GM13977 (cell line): ENCODE results near the gene TAOK2.

Experiments
- DNase-seq: peaks from one replicate; pipeline ENCODE4 v3.0.0; 2012; ENCODE audit warnings: low spot score
- in situ Hi-C: fragments of 300-500 bp; cut with MboI; formaldehyde crosslinking; loops from one replicate; pipeline ENCODE4 v1.12.0; 2022; ENCODE audit warnings: low sequenced_read_pairs, low pct_unique_long_range_greater_than_20kb, mixed read lengths, inconsistent platforms; ENCODE audit not compliant: unreplicated experiment
- TF ChIP-seq, protein P1 (sequence below): IDR thresholded peaks from 2 replicates; pipeline ENCODE4 v1.5.1; 2012; ENCODE audit warnings: mild to moderate bottlenecking, control low read depth; ENCODE audit not compliant: insufficient read depth; ENCODE audit errors: extremely low read depth, missing control alignments

The TAOK2 gene

DNA sequence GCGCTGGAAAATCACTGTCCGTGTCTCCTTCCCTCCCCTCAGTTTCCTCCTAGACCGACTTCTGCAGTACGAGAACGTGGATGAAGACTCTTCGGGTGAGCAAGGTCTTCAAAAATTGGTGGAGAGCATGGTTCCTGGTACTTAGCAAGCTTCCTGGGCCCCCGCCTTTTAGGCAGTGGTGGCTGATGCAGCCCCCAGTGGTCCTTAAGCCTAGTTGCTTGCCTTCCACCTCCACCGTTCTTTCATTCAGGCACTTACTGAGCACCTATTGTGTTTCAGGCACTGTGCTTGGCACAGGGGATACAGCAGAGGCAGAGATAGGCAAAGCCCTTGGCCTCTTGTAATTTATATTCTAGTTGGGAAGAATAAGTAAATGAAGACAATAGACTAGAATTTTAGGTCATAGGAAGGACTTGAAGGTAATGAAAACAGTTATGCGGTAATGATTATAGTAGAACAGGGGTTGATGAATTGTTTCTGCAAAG lies 23.1 kb downstream of the TAOK2 start:
- in situ Hi-C loops = no loop called here
- no peak for DNase-seq

DNA sequence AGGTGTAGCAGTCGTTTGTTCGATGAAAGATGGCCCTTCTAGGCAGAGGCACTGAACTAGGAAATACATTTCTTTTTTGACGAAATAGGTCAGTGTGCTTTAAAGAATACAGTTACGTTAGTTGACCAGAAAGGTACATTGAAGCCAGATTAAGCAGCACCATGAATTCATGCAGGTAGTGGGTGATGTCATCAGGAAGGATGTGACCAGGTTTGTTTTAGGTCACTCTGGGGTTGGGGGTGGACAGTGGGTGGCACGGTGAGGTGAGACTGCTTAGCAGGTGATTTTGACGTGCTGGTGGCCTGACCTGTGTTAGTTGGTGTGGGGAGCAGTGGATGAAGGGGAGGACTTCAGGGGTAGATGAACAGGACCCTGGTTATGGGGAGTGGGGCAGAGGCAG lies 25.9 kb downstream of the TAOK2 start:
- TF ChIP-seq, protein P1, sequence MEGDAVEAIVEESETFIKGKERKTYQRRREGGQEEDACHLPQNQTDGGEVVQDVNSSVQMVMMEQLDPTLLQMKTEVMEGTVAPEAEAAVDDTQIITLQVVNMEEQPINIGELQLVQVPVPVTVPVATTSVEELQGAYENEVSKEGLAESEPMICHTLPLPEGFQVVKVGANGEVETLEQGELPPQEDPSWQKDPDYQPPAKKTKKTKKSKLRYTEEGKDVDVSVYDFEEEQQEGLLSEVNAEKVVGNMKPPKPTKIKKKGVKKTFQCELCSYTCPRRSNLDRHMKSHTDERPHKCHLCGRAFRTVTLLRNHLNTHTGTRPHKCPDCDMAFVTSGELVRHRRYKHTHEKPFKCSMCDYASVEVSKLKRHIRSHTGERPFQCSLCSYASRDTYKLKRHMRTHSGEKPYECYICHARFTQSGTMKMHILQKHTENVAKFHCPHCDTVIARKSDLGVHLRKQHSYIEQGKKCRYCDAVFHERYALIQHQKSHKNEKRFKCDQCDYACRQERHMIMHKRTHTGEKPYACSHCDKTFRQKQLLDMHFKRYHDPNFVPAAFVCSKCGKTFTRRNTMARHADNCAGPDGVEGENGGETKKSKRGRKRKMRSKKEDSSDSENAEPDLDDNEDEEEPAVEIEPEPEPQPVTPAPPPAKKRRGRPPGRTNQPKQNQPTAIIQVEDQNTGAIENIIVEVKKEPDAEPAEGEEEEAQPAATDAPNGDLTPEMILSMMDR = no peak
- in situ Hi-C loops = no loop called here
- no peak for DNase-seq

More for the DNA sequence above, 23.1 kb downstream of the TAOK2 start:
- TF ChIP-seq, protein P1 = no peak

DNA sequence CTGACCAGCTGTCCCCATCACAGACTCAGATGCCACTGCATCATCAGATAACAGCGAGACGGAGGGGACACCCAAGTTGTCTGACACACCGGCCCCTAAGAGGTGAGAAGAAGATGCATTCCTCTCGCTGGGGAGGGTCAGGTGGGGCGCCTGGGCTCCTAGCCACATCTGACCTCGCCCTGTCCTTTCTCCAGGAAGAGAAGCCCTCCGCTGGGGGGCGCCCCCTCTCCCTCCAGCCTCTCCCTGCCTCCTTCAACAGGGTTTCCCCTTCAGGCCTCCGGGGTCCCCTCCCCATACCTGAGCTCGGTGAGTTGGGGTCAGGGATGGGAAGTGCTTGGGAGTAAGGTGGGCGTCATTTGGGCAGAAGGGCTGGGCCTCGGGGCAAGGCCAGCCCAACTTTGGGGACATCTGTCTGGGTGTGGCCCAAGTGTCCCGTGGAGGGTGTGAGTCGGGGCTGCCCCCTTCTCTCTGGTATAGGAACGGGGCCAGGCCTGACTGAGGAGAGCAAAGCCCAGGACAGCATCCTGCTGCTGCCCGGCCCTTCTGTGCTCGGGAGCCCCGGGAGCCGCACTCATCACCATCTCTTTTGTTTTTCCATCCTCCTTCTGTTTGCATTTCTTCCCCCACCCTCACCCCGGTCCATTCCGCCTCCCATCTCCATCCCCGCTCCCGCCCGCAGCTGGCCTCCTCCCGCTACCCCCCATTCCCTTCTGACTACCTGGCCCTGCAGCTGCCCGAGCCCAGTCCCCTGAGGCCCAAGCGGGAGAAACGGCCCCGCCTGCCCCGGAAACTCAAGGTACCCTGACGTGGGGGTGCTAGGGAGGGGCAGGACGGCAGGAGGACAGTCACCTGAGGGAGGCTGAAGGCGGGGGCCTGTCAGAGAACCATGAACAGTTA lies 27.3 kb downstream of the TAOK2 start:
- no peak for DNase-seq
- TF ChIP-seq, protein P1 = no peak
- in situ Hi-C loops = no loop called here

DNA sequence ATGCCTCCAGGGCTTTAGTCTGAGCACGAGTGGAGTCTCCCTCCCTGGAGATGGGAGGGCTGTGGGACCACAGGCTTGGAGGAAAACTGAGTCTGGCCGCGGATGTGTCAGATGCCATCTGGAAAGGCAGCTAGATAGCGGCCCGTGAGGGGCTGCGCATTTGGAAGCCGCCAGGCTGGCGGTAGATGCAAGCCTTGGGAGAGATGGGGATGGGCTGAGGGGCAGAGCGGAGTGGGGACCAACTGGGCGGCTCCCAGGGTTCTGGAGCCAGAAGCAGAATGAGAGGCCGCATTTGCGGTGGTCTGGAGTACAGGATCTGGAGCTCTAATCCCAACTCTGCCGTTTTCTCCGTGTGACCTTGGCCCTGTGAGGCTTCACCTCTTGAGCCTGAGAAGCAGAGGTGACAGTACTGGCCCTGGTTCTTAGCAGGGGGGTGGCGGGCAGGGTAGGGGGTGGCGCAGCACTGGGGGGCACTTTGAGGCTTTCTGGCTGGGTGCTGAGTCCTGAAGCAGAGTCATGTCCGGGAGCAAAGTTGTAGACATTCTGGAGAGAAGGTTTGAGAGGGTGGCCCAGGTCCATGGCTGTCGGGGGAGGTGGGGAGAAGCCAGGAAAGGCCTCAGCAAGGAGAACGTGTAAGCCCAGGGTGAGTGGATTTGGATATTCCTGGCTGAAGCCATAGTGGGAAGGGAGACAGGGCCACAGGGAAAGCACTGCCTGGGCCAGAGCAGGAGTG lies 29.1 kb downstream of the TAOK2 start:
- in situ Hi-C loops = no loop called here
- DNase-seq = no peak
- TF ChIP-seq, protein P1 = no peak

DNA sequence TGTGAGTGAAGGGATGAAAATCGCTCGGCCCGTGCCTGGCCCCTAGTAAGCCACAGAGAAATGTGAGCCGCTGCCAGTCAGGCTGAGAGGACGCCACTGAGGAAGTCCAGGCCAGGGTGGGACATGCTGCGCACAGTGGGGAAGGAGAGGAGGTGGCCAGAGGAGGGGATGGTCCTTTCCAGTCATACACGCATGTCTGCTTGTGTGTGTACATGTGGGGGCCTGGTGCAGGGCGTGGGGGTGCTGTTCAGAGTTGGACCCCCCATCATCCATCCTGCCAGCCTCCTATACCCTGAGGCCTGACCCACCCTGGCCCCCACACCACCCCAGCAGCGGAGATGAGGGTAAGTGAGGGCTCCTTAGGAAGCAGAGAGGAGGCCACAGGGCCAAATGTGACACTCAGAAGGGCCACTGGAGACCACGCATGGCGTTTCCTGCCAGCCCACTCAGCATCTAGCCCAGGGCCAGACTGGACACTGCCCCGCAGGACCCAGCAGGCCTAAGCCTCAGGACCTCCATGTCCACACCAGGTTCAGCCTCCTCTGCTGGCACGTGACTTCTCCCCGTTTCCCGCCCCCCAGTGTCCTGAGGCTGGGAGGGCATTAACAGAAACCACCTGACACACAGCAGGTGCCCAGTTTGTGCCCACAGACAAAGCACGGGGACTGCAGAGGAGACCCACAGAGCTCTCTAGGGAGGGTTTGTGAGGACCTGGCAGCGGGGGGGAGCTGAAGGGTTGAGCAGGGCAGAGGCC lies 30.2 kb downstream of the TAOK2 start:
- no peak for DNase-seq
- TF ChIP-seq, protein P1 = no peak
- in situ Hi-C loops = no loop called here

DNA sequence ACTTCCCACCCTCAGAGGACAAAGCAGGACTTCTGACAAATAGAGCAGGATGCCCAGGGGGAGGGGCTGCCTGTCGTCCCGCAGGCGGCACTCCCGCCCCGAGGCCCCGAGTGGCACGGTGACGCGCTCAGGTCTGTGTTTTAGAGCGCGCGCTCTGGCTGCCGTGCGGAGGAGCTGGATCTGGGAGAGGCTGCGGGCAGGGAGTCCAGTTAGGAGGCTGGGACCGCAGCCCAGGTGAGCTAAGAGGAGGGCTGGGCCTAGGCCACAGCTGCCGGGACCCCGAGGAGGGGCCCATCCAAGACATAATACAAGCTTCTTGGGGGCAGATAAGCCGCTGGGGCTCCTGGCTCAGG lies 30.7 kb downstream of the TAOK2 start:
- TF ChIP-seq, protein P1 = no peak
- in situ Hi-C loops = no loop called here
- no peak for DNase-seq
